Measurements from ENCODE around the gene RUNX2.
"Not testable (repeated sequence)": the region's sequence is repeated elsewhere in the genome, so short reads cannot be mapped to it uniquely, and the experiment has no call there.

Gene RUNX2

DNA sequence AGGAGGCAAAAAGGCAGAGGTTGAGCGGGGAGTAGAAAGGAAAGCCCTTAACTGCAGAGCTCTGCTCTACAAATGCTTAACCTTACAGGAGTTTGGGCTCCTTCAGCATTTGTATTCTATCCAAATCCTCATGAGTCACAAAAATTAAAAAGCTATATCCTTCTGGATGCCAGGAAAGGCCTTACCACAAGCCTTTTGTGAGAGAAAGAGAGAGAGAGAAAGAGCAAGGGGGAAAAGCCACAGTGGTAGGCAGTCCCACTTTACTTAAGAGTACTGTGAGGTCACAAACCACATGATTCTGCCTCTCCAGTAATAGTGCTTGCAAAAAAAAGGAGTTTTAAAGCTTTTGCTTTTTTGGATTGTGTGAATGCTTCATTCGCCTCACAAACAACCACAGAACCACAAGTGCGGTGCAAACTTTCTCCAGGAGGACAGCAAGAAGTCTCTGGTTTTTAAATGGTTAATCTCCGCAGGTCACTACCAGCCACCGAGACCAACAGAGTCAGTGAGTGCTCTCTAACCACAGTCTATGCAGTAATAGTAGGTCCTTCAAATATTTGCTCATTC, at the start of gene RUNX2:
TSS of gene RUNX2 (plus strand) at position 375 of the 567 bp plus-strand sequence. CDS start 397 bp downstream, outside the sequence.
- no peak for DNase-seq

DNA sequence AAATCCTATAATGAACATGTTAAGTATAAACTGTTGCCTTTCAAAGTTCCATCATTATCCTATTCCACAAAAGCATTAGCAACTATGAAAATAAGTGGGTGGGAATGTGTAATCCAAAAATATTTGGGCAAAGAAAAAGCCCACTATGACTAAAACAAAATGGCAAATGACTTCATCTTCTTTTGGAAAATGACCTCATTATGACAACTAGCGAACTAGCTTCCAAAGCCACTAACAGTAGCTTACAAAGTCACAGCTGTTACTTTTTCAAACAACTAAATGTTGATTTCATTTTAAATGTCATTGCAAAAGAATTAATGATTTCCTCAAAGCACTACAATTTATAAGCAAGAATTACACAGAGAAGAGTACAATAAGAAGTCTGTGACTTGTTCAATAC, 49.8 kb upstream of the RUNX2 start:
- DNase-seq: no peak

DNA sequence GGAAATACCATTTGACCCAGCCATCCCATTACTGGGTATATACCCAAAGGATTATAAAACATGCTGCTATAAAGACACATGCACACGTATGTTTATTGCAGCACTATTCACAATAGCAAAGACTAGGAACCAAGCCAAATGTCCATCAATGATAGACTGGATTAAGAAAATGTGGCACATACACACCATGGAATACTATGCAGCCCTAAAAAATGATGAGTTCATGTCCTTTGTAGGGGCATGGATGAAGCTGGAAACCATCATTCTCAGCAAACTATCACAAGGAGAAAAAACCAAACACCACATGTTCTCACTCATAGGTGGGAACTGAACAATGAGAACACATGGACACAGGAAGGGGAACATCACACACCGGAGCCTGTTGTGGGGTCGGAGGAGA, 41.4 kb upstream of the RUNX2 start:
- not testable (repeated sequence) for DNase-seq

DNA sequence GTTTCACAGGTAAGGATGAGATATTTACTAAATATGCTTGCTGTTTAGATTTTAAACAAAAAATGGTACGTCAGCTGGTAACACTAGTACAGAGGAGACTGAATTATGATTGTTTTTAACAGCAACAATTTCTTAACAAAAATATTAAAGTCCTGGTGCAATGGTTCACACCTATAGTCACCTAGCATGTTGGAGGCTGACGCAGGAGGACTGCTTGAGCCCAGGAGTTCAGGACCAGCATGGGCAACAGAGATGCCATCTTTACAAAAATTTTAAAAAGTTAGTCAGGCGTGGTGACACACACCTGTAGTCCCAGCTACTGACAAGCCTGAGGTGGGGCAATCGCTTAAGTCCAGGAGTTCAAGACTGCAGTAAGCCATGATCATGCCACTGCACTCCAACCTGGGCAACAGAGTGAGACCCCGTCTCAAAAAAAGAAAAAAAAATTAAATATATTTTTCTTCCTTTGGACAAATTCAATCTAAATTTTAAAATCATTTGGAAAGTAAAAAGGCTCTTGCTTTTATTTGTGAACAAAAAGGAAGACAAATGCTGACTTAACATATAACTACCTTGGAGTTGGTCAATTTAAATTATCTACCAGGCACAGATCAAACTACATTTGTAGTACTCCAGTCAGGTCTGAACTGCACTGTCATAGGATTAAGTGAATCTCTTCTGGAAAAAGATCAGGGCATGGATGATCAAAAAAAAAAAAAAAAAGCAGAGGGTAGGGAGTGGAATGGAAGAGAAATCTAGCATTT, 38.2 kb upstream of the RUNX2 start:
- DNase-seq: no peak

GRCh38 chr6:45293306-45293705, 34.8 kb upstream of the RUNX2 start:
- DNase-seq: no peak

GRCh38 chr6:45294065-45294701, 33.9 kb upstream of the RUNX2 start:
- not testable (repeated sequence) for DNase-seq

- no peak for DNase-seq
Measured at GRCh38 chr6:45297320-45297719, 30.8 kb upstream of the RUNX2 start.

DNA sequence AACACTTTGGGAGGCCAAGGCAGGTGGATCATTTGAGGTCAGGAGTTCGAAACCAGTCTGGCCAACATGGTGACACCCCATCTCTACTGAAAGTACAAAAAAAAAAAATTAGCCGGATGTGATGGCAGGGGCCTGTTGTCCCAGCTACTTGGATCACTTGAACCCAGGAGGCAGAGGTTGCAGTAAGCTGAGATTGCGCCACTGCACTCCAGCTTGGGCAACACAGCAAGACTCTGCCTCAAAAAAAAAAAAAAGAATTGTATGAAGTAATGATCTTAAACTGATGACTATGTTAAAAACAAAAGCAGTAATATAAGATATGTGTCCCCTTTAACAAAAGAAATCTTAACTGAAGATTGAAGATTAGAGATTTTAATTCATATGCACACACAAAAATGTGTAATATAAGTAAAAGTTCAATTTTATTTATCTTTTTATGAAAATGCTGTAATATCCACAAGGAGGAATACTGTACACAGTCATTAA, 29.0 kb upstream of the RUNX2 start:
- no peak for DNase-seq

DNA sequence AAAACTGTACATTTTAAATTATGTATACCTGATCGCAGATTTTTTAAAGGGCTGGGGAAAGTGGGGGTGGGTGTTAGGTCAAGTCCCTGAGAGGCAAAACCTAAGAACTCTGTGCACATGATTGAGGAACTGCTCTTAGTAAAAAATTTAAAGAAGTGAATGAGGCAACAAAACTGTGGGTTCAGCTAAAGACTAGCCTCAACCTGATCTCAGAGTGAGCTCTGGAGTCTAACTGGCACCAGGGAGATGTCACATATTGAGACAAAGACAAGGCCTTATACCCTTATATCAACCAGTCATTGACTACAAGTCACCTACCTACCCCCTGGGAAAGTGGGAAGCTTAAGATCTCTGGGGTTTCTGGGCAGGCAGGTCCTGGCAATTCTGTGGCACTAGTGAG, 27.4 kb upstream of the RUNX2 start:
- DNase-seq: no peak

- DNase-seq: no peak
Measured at GRCh38 chr6:45301348-45302142, 26.6 kb upstream of the RUNX2 start.

- no peak for DNase-seq
Measured at GRCh38 chr6:45302832-45303231, 25.3 kb upstream of the RUNX2 start.

DNA sequence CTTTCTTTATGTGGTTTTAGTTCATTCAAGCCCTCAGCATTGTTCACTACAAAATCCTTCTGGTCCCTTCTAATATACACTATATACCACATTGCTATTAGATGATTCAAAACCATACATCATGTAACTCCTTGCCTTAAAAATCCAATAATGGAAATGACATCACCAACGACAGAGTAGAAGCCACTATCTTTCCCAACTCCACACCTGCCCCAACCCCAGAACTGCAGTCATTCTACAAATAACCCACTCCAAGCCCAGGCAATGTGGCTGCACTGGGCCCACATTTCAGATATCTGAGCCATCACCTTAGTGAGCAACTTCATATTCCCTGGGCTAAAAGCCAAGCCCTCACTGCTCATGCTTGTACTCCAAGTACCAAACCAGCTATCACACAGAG, 22.6 kb upstream of the RUNX2 start:
- DNase-seq: no peak

DNA sequence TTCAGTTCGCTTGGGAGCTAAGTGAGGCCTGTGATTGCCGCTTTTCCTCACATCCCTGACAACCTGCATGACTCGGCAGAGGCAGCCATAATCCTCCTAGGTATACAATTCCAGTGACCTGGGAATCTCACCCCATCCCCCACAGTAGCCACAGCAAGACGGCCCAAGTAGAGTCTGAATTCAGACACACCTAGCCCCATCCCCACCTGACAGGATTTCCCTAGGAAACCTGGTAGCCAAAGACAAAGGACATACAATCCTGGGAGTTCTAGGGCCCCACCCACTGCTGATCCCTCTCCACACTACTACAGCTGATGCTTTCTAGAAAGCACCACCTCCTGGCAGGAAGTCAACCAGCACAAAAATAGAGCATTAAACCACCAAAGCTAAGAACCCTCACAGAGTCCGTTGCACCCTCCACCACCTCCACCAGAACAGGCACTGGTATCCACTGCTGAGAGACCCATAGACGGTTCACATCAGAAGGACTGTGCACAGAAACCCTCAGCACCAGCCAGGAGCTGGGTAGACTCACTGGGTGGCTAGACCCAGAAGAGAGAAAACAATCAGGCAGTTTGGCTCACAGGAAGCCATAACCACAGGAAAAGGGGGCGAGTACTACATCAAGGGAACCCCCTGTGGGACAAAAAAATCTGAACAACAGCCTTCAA, 17.9 kb upstream of the RUNX2 start:
- no peak for DNase-seq

- no peak for DNase-seq
Measured at GRCh38 chr6:45314146-45314545, 14.0 kb upstream of the RUNX2 start.

DNA sequence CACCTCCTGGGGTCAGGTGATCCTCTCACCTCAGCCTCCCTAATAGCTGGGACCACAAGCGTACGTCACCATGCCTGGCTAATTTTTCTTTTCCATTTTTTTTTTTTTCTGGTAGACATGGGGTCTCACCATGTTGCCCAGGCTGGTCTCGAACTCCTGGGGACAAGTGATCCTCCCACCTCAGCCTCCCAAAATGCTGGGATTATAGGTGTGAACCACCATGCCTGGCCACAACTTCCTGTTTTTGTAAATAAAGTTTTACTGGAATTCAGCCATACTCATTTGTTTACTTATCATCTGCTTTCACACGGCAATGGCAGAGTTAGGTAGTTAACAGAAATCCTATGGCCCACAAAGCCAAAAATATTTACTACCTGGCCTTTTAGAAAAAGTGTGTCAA, 7.8 kb upstream of the RUNX2 start:
- DNase-seq: no peak

- no peak for DNase-seq
Measured at GRCh38 chr6:45323656-45324224, 4.4 kb upstream of the RUNX2 start.

GRCh38 chr6:45326698-45327417, 1.3 kb upstream of the RUNX2 start:
- no peak for DNase-seq

GRCh38 chr6:45328523-45328922, 393 bp downstream of the RUNX2 start:
- DNase-seq: no peak

DNA sequence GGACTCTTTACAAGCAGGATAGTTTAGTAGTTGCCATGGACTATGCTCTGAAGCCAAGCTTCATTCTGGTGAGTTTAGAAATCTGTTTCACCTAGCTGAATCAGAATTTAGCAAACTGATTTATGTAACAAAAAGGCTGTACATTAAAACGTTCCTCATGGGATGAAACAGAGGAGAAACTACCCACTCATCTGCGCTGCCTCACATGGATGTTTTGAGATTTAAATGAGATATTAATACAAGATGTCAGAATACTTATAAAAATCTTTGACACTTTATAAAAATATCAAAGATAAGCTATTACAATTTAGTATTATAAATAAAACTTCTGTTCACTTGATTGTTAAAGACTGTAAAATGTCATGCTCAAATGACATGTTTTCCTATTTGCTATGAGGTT, 16.8 kb downstream of the RUNX2 start:
- no peak for DNase-seq

- no peak for DNase-seq
Measured at GRCh38 chr6:45350186-45350710, 22.1 kb downstream of the RUNX2 start.

GRCh38 chr6:45351076-45351475, 22.9 kb downstream of the RUNX2 start:
- DNase-seq: no peak

Measured in SHP77 treated with DMSO at 0.1 percent for 48 hours (cell line).